Coronary artery (tissue), 2 donors: ENCODE data around the gene KAZN.

Experiments
- DNase-seq: peaks from one replicate; pipeline ENCODE4 v3.0.0-alpha.2; 2017; ENCODE audit warnings: low spot score
- H3K27ac ChIP-seq, 2 donors: fragments of 200-600 bp; sonication (generic); one replicate each; pipeline ENCODE4 v1.5.1; 2016 to 2019
- H3K4me3 ChIP-seq: fragments of 200-600 bp; sonication (generic); 2 replicates; pipeline ENCODE4 v1.5.1; 2016; ENCODE audit warnings: mild to moderate bottlenecking, moderate library complexity
- CTCF ChIP-seq: fragments of 200-600 bp; sonication (generic); IDR thresholded peaks from one replicate; pipeline ENCODE4 v1.5.1; 2019; ENCODE audit warnings: antibody characterized with exemption

Gene KAZN

GRCh38 chr1:15046487-15047165 lies 448.1 kb downstream of the KAZN start:
- Histone ChIP-seq H3K27ac (no peak overlapping the region), H3K4me3 (no peak overlapping the region)
- DNase-seq, result no peak
- peak; percentile 82 for TF ChIP-seq CTCF

GRCh38 chr1:15047237-15047636 lies 448.8 kb downstream of the KAZN start:
- no peak for TF ChIP-seq CTCF
- no peak overlapping the region for H3K4me3 ChIP-seq
- H3K27ac ChIP-seq, result no peak overlapping the region
- DNase-seq, result no peak

- DNase-seq, result no peak
- Histone ChIP-seq H3K4me3 (no peak overlapping the region), H3K27ac (no peak overlapping the region)
- no peak for TF ChIP-seq CTCF
Measured at GRCh38 chr1:15048437-15048980, 450.0 kb downstream of the KAZN start.

- Histone ChIP-seq H3K4me3 (no peak overlapping the region), H3K27ac (no peak overlapping the region)
- no peak for DNase-seq
- no peak for TF ChIP-seq CTCF
Measured at GRCh38 chr1:15049067-15049466, 450.6 kb downstream of the KAZN start.

- no peak overlapping the region for H3K4me3 ChIP-seq
- DNase-seq, result no peak
- TF ChIP-seq CTCF, result no peak
- H3K27ac ChIP-seq, result no peak overlapping the region
Measured at GRCh38 chr1:15051882-15052528, 453.5 kb downstream of the KAZN start.

GRCh38 chr1:15053153-15053552 lies 454.7 kb downstream of the KAZN start:
- TF ChIP-seq CTCF, result no peak
- no peak for DNase-seq

More at GRCh38 chr1:15053153-15053552, 454.7 kb downstream of the KAZN start:
- no peak overlapping the region for H3K27ac ChIP-seq
- H3K4me3 ChIP-seq, result no peak overlapping the region
